GM10266 (cell line): ENCODE measurements around the gene BIRC2.

Experiments
- DNase-seq: peaks from one replicate; pipeline ENCODE4 v3.0.0; 2012; ENCODE audit errors: extremely low spot score
- TF ChIP-seq, protein P1 (sequence below): IDR thresholded peaks from 2 replicates; pipeline ENCODE4 v1.5.1; 2012; ENCODE audit warnings: mild to moderate bottlenecking, low read depth; ENCODE audit not compliant: control insufficient read depth, insufficient read depth; ENCODE audit errors: missing control alignments

Gene BIRC2

DNA sequence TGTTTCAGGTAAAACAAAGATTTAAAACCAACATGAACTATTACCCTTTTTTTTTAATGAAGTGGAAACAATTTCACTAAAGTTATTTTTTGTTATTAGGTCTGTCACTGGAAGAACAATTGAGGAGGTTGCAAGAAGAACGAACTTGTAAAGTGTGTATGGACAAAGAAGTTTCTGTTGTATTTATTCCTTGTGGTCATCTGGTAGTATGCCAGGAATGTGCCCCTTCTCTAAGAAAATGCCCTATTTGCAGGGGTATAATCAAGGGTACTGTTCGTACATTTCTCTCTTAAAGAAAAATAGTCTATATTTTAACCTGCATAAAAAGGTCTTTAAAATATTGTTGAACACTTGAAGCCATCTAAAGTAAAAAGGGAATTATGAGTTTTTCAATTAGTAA is 30.9 kb downstream of the BIRC2 start:
- TF ChIP-seq, protein P1, sequence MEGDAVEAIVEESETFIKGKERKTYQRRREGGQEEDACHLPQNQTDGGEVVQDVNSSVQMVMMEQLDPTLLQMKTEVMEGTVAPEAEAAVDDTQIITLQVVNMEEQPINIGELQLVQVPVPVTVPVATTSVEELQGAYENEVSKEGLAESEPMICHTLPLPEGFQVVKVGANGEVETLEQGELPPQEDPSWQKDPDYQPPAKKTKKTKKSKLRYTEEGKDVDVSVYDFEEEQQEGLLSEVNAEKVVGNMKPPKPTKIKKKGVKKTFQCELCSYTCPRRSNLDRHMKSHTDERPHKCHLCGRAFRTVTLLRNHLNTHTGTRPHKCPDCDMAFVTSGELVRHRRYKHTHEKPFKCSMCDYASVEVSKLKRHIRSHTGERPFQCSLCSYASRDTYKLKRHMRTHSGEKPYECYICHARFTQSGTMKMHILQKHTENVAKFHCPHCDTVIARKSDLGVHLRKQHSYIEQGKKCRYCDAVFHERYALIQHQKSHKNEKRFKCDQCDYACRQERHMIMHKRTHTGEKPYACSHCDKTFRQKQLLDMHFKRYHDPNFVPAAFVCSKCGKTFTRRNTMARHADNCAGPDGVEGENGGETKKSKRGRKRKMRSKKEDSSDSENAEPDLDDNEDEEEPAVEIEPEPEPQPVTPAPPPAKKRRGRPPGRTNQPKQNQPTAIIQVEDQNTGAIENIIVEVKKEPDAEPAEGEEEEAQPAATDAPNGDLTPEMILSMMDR: no peak
- no peak for DNase-seq

DNA sequence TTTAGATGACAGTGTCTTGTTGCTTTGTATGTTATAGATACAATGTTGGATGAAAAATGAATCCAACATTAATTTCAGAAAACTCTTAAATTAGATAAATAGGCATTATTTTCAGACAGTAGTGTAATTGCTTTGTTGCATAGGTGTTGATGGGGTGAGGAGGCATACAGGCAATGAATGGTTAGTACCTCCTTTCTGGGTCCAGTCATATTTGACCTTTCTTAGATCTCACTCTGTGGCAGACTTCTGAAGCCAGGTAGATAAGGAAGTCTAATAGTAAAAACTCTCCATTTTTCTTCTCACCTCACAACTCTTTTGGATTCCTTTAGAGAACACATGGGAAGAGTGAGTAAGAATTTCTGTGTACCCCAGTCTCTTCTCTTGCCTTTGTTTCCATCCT is 31.8 kb downstream of the BIRC2 start:
- TF ChIP-seq, protein P1: no peak
- DNase-seq: no peak

DNA sequence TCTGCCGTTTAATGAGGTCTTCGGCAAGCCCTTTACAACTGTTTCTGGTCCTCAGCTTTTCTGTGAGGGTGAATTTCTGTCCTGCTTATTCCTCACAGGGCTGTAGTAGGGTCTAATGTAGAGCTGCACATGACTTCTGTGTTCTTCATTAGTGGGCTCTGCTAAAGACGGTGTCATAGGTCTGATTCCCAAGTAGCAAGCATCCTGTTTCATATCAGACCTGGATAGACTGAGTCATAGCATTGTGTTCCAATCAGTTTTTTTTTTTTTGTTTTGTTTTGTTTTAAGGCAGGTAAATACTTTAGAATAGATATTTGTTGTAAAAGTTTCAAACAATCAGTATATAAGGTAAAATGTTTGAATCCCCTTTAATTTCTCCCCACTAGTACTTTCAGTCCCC is 35.4 kb downstream of the BIRC2 start:
- TF ChIP-seq, protein P1: no peak
- no peak for DNase-seq

DNA sequence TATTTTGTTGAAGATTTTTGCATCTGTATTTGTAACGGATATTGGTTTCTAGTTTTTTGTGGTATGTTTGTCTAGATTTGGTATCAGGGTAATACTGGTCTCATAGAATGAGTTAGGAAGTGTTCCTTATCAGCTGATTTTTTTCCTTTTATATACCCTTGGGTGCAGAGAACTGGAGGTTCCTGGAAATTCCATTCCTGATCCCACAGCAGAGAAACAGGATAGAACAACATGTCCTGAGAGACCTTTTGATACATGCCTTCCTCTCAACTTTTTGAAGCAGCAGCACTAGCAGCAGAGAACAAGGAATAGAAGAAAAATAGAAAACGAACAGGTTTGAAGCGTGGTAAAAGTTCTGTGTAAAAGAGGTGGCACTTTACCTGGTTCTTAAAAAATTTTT is 36.8 kb downstream of the BIRC2 start:
- DNase-seq: no peak
- TF ChIP-seq, protein P1: no peak

DNA sequence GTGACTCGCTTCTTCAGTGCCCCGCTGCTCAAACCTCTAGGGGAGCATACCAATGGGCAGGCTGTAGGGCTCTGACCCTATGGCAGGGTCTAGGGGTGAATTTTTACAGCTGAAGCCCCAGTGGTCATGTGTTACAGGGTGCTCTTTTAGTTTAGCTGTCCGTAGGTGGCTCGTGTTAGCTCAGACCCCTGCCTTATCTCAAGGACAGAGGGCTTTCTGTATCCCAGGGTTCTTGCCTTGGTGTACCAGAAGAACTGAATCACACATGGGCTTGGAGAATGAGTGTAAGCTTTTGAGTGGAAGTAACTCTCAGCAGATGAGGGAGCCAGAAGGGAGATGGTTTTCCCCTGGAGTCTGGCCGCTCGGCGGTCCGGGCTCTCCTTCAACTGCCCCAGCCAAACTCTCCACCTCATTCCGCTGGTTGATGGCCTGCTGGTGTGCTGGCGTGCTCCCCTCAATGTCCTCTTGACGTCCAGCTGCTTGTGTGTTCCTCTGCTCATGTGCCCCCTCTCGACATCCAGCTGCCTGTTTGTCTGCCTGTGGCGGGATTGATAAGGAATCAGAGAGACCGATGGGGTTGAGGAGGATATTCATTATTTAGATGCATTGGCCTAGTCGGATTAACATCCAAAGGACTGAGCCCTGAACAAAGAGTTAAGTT is 37.5 kb downstream of the BIRC2 start:
- no peak for DNase-seq

DNA sequence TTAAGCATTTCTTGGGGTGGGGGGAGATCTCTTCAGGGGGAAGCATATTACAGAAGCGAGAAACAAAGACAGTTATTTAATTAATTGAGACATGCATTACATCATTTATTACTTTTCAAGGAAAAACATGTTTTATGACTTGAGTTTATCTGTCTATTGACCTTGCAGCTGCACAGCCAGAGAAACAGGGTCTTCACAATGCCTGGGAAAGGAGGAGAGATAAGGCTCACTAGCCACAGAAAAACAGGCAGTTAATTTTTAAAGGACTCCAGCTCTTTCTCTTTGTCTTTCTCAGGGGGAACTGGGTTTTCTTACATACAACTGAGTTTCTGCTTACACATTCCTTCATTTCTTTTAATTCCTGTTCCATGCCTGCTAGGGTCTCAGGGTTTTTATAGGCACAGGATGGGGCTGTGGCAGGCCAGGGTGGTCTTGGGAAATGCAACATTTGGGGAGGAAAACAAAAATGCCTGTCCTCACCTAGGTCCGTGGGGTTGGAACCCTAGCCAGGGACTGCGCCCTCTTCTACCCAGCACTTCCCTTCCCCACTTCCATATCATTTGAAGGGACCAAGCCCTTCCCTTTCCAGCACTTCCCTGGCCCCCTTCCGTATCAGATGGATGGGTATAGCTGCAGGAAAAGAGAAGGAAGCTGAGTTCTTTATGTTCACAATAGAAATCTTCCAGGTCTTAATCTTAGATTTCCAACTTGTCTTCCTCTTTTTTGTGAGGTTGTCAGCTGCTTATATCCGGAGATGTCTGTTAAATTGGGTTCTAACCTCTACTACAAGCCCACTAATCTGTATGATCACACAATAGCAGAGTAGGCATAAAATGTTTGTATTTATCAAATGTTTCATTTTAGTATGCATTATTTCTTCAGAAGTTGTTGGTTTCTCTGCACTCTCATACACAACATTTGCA is 38.3 kb downstream of the BIRC2 start:
- TF ChIP-seq, protein P1: no peak
- no peak for DNase-seq

More for the DNA sequence above, 37.5 kb downstream of the BIRC2 start:
- TF ChIP-seq, protein P1: no peak

DNA sequence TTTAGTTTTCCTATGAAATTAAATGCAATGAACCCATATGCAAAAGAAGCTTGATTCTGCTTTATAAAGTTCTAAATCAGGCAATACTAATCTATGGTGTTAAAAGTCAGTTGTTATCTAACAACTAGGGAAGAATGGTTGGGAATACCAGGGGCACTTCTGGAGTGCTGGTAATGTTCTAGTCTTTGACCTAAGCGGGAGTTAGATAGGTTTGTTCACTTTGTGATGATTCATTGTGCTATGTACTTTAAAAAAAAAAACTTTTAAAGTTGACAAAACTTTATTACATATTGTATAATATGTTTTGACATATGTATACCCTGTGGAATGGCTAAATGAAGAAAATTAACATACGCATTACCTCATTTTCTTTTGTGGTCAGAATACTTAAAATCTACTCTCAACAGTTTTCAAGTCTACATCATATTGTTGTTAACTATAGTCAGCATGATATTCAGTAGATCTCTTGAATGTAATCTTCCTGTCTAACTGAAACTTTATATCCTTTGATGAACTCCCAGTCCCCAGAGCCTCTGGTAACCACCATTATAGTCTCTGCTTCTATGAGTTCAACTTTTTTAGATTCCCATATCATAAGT is 39.2 kb downstream of the BIRC2 start:
- DNase-seq: no peak
- TF ChIP-seq, protein P1: no peak
